ENCODE data around the gene CLCN4.
A peak's percentile ranks its signal among the peaks of the same experiment; 100 is the strongest.

The CLCN4 gene

DNA sequence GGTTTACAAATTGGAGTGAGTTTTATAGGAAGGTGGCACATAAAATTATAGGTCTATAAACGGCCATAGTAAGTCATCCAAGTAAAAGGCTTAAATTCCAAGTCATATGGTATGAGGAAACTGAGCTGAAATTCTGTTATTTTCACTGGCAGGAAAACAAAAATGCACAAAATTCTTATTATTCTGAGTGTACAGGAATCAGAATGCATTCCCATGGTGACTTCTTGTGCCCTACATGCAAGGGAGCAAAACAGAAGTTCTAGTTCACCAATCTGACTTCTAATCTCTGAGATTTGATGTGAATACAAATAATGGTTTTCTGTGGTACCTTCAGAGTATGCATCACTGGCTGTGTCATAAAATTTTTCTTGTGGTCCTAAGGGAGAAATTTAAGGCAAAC lies 102.9 kb downstream of the CLCN4 start:
- no peak overlapping the region for H3K4me3 ChIP-seq (ENCODE audit: low read length)
- no peak for TF ChIP-seq CTCF (conservative IDR thresholded peaks at IDR 0.05; ENCODE audit: low read length)
- peak; percentile 85 for DNase-seq (ENCODE audit: low read depth)

DNA sequence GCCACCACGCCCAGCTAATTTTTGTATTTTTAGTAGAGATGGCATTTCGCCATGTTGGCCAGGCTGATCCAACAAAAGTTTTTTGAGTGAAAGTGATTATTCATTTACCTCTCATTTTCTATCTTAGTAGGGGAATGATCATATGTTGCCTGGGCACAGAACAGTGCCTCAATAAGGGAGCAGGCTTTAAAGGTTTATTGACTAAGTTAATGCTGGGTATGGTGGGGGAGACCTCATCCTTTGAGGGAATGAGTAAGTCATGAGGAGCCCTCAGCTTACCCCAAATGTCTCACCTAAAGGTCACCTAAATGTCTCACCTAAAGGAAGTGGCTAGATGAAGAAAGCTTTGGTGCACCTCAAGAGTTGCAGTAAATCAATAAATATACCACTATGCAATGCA lies 109.0 kb downstream of the CLCN4 start:
- TF ChIP-seq CTCF (conservative IDR thresholded peaks at IDR 0.05; ENCODE audit: low read length): no peak
- no peak for DNase-seq (ENCODE audit: low read depth)

GRCh38 chrX:10278716-10279115 lies 121.9 kb downstream of the CLCN4 start:
- H3K4me3 ChIP-seq (ENCODE audit: low read length): no peak overlapping the region
- no peak for TF ChIP-seq CTCF (conservative IDR thresholded peaks at IDR 0.05; ENCODE audit: low read length)
- no peak for DNase-seq (ENCODE audit: low read depth)

More for the DNA sequence above, 109.0 kb downstream of the CLCN4 start:
- H3K4me3 ChIP-seq (ENCODE audit: low read length): no peak overlapping the region

GRCh38 chrX:10280071-10280470 lies 123.3 kb downstream of the CLCN4 start:
- no peak for TF ChIP-seq CTCF (conservative IDR thresholded peaks at IDR 0.05; ENCODE audit: low read length)
- no peak for DNase-seq (ENCODE audit: low read depth)
- no peak overlapping the region for H3K4me3 ChIP-seq (ENCODE audit: low read length)

GRCh38 chrX:10282490-10282889 lies 125.7 kb downstream of the CLCN4 start:
- no peak overlapping the region for H3K4me3 ChIP-seq (ENCODE audit: low read length)
- DNase-seq (ENCODE audit: low read depth): no peak
- no peak for TF ChIP-seq CTCF (conservative IDR thresholded peaks at IDR 0.05; ENCODE audit: low read length)

DNA sequence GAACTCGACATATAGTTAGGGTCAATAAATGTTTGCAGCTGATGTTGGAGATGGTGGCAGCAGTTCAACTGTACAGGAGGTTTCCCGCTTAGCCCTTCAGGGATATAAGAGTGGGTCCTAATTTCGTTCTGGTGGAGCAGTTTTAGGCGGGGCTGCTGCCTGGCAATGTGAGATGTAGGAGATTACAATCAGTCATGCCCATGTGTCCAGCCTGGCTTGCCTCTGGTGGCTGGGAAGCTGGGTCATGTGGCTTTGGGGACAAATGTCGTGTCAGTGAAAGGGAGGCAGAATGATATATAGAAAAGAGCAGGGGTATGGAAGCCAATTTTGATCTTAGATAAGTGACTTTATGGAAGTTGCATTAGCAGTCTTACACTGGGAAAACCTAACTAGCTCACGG lies 129.4 kb downstream of the CLCN4 start:
- DNase-seq (ENCODE audit: low read depth): no peak
- no peak overlapping the region for H3K4me3 ChIP-seq (ENCODE audit: low read length)
- no peak for TF ChIP-seq CTCF (conservative IDR thresholded peaks at IDR 0.05; ENCODE audit: low read length)

Data from AG10803 (cell line).